Vagina (tissue), 2 donors: ENCODE results near the gene EPOP. TPM values are rescaled to one million over a fixed set of nuclear protein-coding genes. Genes with fewer than 3 reads are reported as not detected.

Source experiments
- DNase-seq, 2 donors: peaks; one replicate each; pipeline ENCODE4 v3.0.0-alpha.2; 2017; ENCODE audit errors: extremely low spot score in 2 of 2
- H3K27ac ChIP-seq: fragments of 200-600 bp; sonication (generic); one replicate; pipeline ENCODE4 v1.5.1; 2019
- H3K27me3 ChIP-seq: fragments of 200-600 bp; sonication (generic); one replicate; pipeline ENCODE4 v1.5.1; 2019
- H3K36me3 ChIP-seq, 2 donors: fragments of 200-600 bp; sonication (generic); one replicate each; pipeline ENCODE4 v1.5.1; 2017 to 2019
- H3K4me1 ChIP-seq: fragments of 200-600 bp; sonication (generic); one replicate; pipeline ENCODE4 v1.5.1; 2019
- H3K4me3 ChIP-seq, 2 donors: fragments of 200-600 bp; sonication (generic); 1 replicate in 1 of 2; 2 replicates in 1 of 2; pipeline ENCODE4 v1.5.1; 2016 to 2019
- H3K9me3 ChIP-seq: fragments of 200-600 bp; sonication (generic); one replicate; pipeline ENCODE4 v1.5.1; 2019
- CTCF ChIP-seq, 3 experiments: fragments of 450-650 bp in 2 of 3; fragments of 200-600 bp in 1 of 3; sonication (generic) in 1 of 3; IDR thresholded peaks; one replicate each; pipeline ENCODE4 v1.5.1; 2017 to 2019; ENCODE audit warnings: antibody characterized with exemption in 3 of 3, mild to moderate bottlenecking in 2 of 3, moderate library complexity in 2 of 3
- POLR2A ChIP-seq, 2 donors: fragments of 450-650 bp; IDR thresholded peaks; one replicate each; pipeline ENCODE4 v1.6.1; 2017; ENCODE audit warnings: antibody characterized with exemption in 2 of 2, mild to moderate bottlenecking in 2 of 2, moderate library complexity in 2 of 2
- POLR2AphosphoS5 ChIP-seq, 2 donors: sonication (generic); formaldehyde crosslinking; IDR thresholded peaks; one replicate each; pipeline ENCODE4 v1.9.0; 2017; ENCODE audit warnings: antibody characterized with exemption in 2 of 2, mild to moderate bottlenecking in 2 of 2, low read depth in 1 of 2; ENCODE audit not compliant: insufficient read depth in 1 of 2
- intact Hi-C: fragments of 100-400 bp; cut with DNase I; formaldehyde crosslinking; loops from one replicate; pipeline ENCODE4 v1.15.1; 2023
- total RNA-seq: library from RNA; depleted of rRNA; stranded (reverse); fragments of >200 nt; gene quantifications from one replicate; pipeline ENCODE4 v1.2.3, GENCODE V29; 2016

Gene EPOP
- total RNA-seq, 1 donor from 2014 or later = 0.98 TPM

- H3K36me3 ChIP-seq = no peaks in the 10 kb centered on the region
- intact Hi-C loops = no loop called here
- no peak for TF ChIP-seq POLR2A (IDR thresholded peaks at IDR 0.05)
- no peak for TF ChIP-seq CTCF (IDR thresholded peaks at IDR 0.05)
- no peak for TF ChIP-seq POLR2AphosphoS5 (IDR thresholded peaks at IDR 0.05; ENCODE audit: insufficient read depth in 1 of 2, low read depth in 1 of 2)
- DNase-seq = no peak
- no peaks in the 10 kb centered on the region for H3K9me3 ChIP-seq
- peaks cover 25% of the 10 kb centered on the region for H3K4me1 ChIP-seq
- no peak overlapping the region for H3K27ac ChIP-seq
- H3K27me3 ChIP-seq = no peaks in the 10 kb centered on the region
- no peak overlapping the region for H3K4me3 ChIP-seq
These were observed 22.5 kb upstream of the EPOP start for GRCh38 chr17:38697061-38697820.

GRCh38 chr17:38693700-38694329 is 19.1 kb upstream of the EPOP start:
- H3K36me3 ChIP-seq = no peaks in the 10 kb centered on the region
- peaks cover 14% of the 10 kb centered on the region for H3K4me1 ChIP-seq
- no peak overlapping the region for H3K4me3 ChIP-seq
- peak; percentile 58 to 78 for TF ChIP-seq POLR2AphosphoS5 (IDR thresholded peaks at IDR 0.05; ENCODE audit: insufficient read depth in 1 of 2, low read depth in 1 of 2)
- no peak for TF ChIP-seq POLR2A (IDR thresholded peaks at IDR 0.05)
- H3K9me3 ChIP-seq = no peaks in the 10 kb centered on the region
- H3K27me3 ChIP-seq = no peaks in the 10 kb centered on the region
- intact Hi-C loops = loop anchor here (5.0 kb wide), 1 partner anchor 38 kb away; the partner anchor contains the start of gene CISD3
- H3K27ac ChIP-seq = peak overlapping the region; percentile 73
- DNase-seq = peak in 1 of 2 donors; percentile 92

GRCh38 chr17:38691154-38691553 is 16.4 kb upstream of the EPOP start:
- no peak overlapping the region for H3K27ac ChIP-seq

GRCh38 chr17:38690386-38690785 is 15.6 kb upstream of the EPOP start:
- Histone ChIP-seq H3K27me3 (no peaks in the 10 kb centered on the region), H3K4me1 (peaks cover 14% of the 10 kb centered on the region), H3K9me3 (no peaks in the 10 kb centered on the region), H3K27ac (no peak overlapping the region), H3K4me3 (no peak overlapping the region), H3K36me3 (no peaks in the 10 kb centered on the region)
- no peak for DNase-seq
- intact Hi-C loops = loop anchor here (5.0 kb wide), 1 partner anchor 42 kb away; the partner anchor contains the start of gene CISD3
- TF ChIP-seq CTCF (IDR thresholded peaks at IDR 0.05) (no peak), POLR2A (IDR thresholded peaks at IDR 0.05) (no peak), POLR2AphosphoS5 (IDR thresholded peaks at IDR 0.05; ENCODE audit: insufficient read depth in 1 of 2, low read depth in 1 of 2) (no peak)

More at GRCh38 chr17:38691154-38691553, 16.4 kb upstream of the EPOP start:
- Histone ChIP-seq H3K4me1 (peaks cover 14% of the 10 kb centered on the region), H3K36me3 (no peaks in the 10 kb centered on the region), H3K9me3 (no peaks in the 10 kb centered on the region), H3K4me3 (no peak overlapping the region), H3K27me3 (no peaks in the 10 kb centered on the region)
- no peak for DNase-seq
- TF ChIP-seq CTCF (IDR thresholded peaks at IDR 0.05) (no peak), POLR2A (IDR thresholded peaks at IDR 0.05) (no peak)
- intact Hi-C loops = loop anchor here (5.0 kb wide), 1 partner anchor 41 kb away; the partner anchor contains the start of gene CISD3

GRCh38 chr17:38687286-38687685 is 12.5 kb upstream of the EPOP start:
- no peak overlapping the region for H3K4me3 ChIP-seq
- H3K9me3 ChIP-seq = no peaks in the 10 kb centered on the region
- intact Hi-C loops = no loop called here
- H3K27me3 ChIP-seq = no peaks in the 10 kb centered on the region
- DNase-seq = no peak
- no peak for TF ChIP-seq CTCF (IDR thresholded peaks at IDR 0.05)
- TF ChIP-seq POLR2AphosphoS5 (IDR thresholded peaks at IDR 0.05; ENCODE audit: insufficient read depth in 1 of 2, low read depth in 1 of 2) = no peak
- TF ChIP-seq POLR2A (IDR thresholded peaks at IDR 0.05) = no peak
- H3K36me3 ChIP-seq = no peaks in the 10 kb centered on the region
- no peaks in the 10 kb centered on the region for H3K4me1 ChIP-seq
- no peak overlapping the region for H3K27ac ChIP-seq
